Neural cell (in vitro differentiated cells): ENCODE results near the gene ITGA2B. TPM values are rescaled to one million over a fixed set of nuclear protein-coding genes. Genes with fewer than 3 reads are reported as not detected.

Source experiments
- polyA plus RNA-seq: library from polyadenylated mRNA; depleted of rRNA; stranded (reverse); fragments of >200 nt; gene quantifications from 2 replicates; pipeline ENCODE4 v1.2.3, GENCODE V29; 2014
- small RNA-seq, 3 experiments: library from RNA; depleted of rRNA; stranded (forward); fragments of <200 nt; gene quantifications; one replicate each; pipeline ENCODE3, GENCODE V24; 2012

Gene ITGA2B
- polyA plus RNA-seq, 1 donor from 2014 or later: 3.1 TPM

Small RNAs within 50 kb of the gene (small RNA-seq; reads per million reads assigned to genes)
- gene RN7SL258P: 0 reads per million in 3 experiments

Other genes starting within 250 kb of the ITGA2B start
- 1.3 TPM in 2 replicates for gene HROB, start 247.7 kb downstream of the ITGA2B start, polyA plus RNA-seq
- not detected in 2 replicates for gene ASB16, start 218.9 kb downstream of the ITGA2B start, polyA plus RNA-seq
- gene TMUB2, start 202.7 kb downstream of the ITGA2B start, polyA plus RNA-seq: 59.9 and 77.4 TPM in 2 replicates
- 93.5 and 97.2 TPM in 2 replicates for gene ATXN7L3, start 189.8 kb downstream of the ITGA2B start, polyA plus RNA-seq
- 71.7 and 73.8 TPM in 2 replicates for gene UBTF, start 170.0 kb downstream of the ITGA2B start, polyA plus RNA-seq
- 0.05 TPM in 1 of 2 replicates, not detected in the other for gene SLC4A1, start 121.5 kb downstream of the ITGA2B start, polyA plus RNA-seq
- 279 and 326 TPM in 2 replicates for gene RUNDC3A, start 81.0 kb downstream of the ITGA2B start, polyA plus RNA-seq
- gene SLC25A39, start 64.8 kb downstream of the ITGA2B start, polyA plus RNA-seq: 73.4 and 98.8 TPM in 2 replicates
- 18.9 and 21.8 TPM in 2 replicates for gene GRN, start 44.3 kb downstream of the ITGA2B start, polyA plus RNA-seq
- 73.6 and 88.3 TPM in 2 replicates for gene FAM171A2, start 25.8 kb downstream of the ITGA2B start, polyA plus RNA-seq
- 18.5 and 24.5 TPM in 2 replicates for gene GPATCH8, start 113.8 kb upstream of the ITGA2B start, polyA plus RNA-seq
- 2.5 and 3.0 TPM in 2 replicates for gene FZD2, start 167.8 kb upstream of the ITGA2B start, polyA plus RNA-seq